WTC11 (cell line): Measurements from ENCODE around the gene KHK. TPM values are rescaled to one million over a fixed set of nuclear protein-coding genes. Genes with fewer than 3 reads are reported as not detected.

Experiments
- ATAC-seq: fragments of 200-7000 bp; cut with Tn5 transposase; 2 replicates; pipeline ENCODE4 v1.10.0; 2021; ENCODE audit warnings: mild to moderate bottlenecking, moderate library complexity
- CTCF ChIA-PET: fragments of 300-600 bp; sonication (Branson Sonifier 250); formaldehyde crosslinking; loops from one replicate; lab custom pipeline; 2021; ENCODE audit warnings: antibody characterized with exemption; lab: Charles Lee
- POLR2A ChIA-PET: fragments of 350-600 bp; sonication (Branson Sonifier 250); formaldehyde crosslinking; loops from one replicate; lab custom pipeline; 2021; ENCODE audit warnings: antibody characterized with exemption; lab: Charles Lee
- DNase-seq: peaks from one replicate; pipeline ENCODE4 v3.0.0; 2021; ENCODE audit warnings: low spot score
- H3K27ac Mint-ChIP-seq: 2 replicates; pipeline ENCODE4 v1.8.0; 2021; ENCODE audit warnings: mixed read lengths
- H3K27me3 Mint-ChIP-seq: 2 replicates; pipeline ENCODE4 v1.8.0; 2021; ENCODE audit warnings: low read depth, mild to moderate bottlenecking, moderate library complexity, mixed read lengths
- H3K36me3 Mint-ChIP-seq: 2 replicates; pipeline ENCODE4 v1.8.0; 2021; ENCODE audit warnings: mixed read lengths
- H3K4me1 Mint-ChIP-seq: 2 replicates; pipeline ENCODE4 v1.8.0; 2022; ENCODE audit warnings: mixed read lengths
- H3K4me3 Mint-ChIP-seq: 2 replicates; pipeline ENCODE4 v1.8.0; 2021; ENCODE audit warnings: mild to moderate bottlenecking, moderate library complexity, mixed read lengths
- H3K9me3 Mint-ChIP-seq: 2 replicates; pipeline ENCODE4 v1.8.0; 2021; ENCODE audit warnings: mixed read lengths
- CREM ChIP-seq: sonication (generic); formaldehyde crosslinking; IDR thresholded peaks from 2 replicates; pipeline ENCODE4 v1.8.1; 2022; ENCODE audit warnings: mild to moderate bottlenecking, missing genetic modification reagents, moderate library complexity
- ELF4 ChIP-seq: sonication (generic); formaldehyde crosslinking; IDR thresholded peaks from 2 replicates; pipeline ENCODE4 v1.8.1; 2022; ENCODE audit warnings: low read depth, mild to moderate bottlenecking, moderate library complexity, missing genetic modification reagents
- ETV6 ChIP-seq: sonication (generic); formaldehyde crosslinking; IDR thresholded peaks from 2 replicates; pipeline ENCODE4 v1.8.1; 2022; ENCODE audit warnings: mild to moderate bottlenecking, missing genetic modification reagents
- FOXP4 ChIP-seq: sonication (generic); formaldehyde crosslinking; IDR thresholded peaks from 2 replicates; pipeline ENCODE4 v1.8.0; 2022; ENCODE audit warnings: mild to moderate bottlenecking, missing genetic modification reagents
- IRF2 ChIP-seq: sonication (generic); formaldehyde crosslinking; IDR thresholded peaks from 2 replicates; pipeline ENCODE4 v1.8.0; 2022; ENCODE audit warnings: low read depth, missing genetic modification reagents, borderline replicate concordance
- SMAD3 ChIP-seq: sonication (generic); formaldehyde crosslinking; IDR thresholded peaks from 2 replicates; pipeline ENCODE4 v1.8.0; 2022; ENCODE audit warnings: missing genetic modification reagents, mild to moderate bottlenecking, borderline replicate concordance
- SMAD4 ChIP-seq: sonication (generic); formaldehyde crosslinking; IDR thresholded peaks from 2 replicates; pipeline ENCODE4 v1.8.0; 2022; ENCODE audit warnings: mild to moderate bottlenecking, missing genetic modification reagents
- SP1 ChIP-seq: sonication (generic); formaldehyde crosslinking; conservative IDR thresholded peaks from 2 replicates; pipeline ENCODE4 v1.8.1; 2022; ENCODE audit warnings: missing genetic modification reagents
- TEAD4 ChIP-seq: sonication (generic); formaldehyde crosslinking; IDR thresholded peaks from 2 replicates; pipeline ENCODE4 v1.8.0; 2022; ENCODE audit warnings: mild to moderate bottlenecking, missing genetic modification reagents
- ZNF138 ChIP-seq: sonication (generic); formaldehyde crosslinking; conservative IDR thresholded peaks from 2 replicates; pipeline ENCODE4 v1.8.1; 2022; ENCODE audit warnings: mild to moderate bottlenecking, moderate library complexity, missing genetic modification reagents
- ZNF416 ChIP-seq: fragments of 250-450 bp; sonication (Bioruptor Pico); IDR thresholded peaks from 2 replicates; pipeline ENCODE4 v1.9.0; 2021; ENCODE audit warnings: mild to moderate bottlenecking, inconsistent platforms
- ZNF671 ChIP-seq: fragments of 250-450 bp; sonication (Bioruptor Pico); IDR thresholded peaks from 2 replicates; pipeline ENCODE4 v1.8.0; 2021; ENCODE audit warnings: mild to moderate bottlenecking
- total RNA-seq: library from RNA; stranded (reverse); gene quantifications from 3 replicates; pipeline ENCODE4 v1.2.3, GENCODE V29; 2021
- TF ChIP-seq, protein P1 (sequence below): sonication (generic); formaldehyde crosslinking; IDR thresholded peaks from 2 replicates; pipeline ENCODE4 v1.8.1; 2022; ENCODE audit warnings: mild to moderate bottlenecking, moderate library complexity, missing genetic modification reagents
- TF ChIP-seq, protein P2 (sequence below): fragments of 250-450 bp; sonication (Bioruptor Pico); IDR thresholded peaks from 2 replicates; pipeline ENCODE4 v1.8.0; 2021; ENCODE audit warnings: mild to moderate bottlenecking
- TF ChIP-seq, protein P3 (sequence below): sonication (generic); formaldehyde crosslinking; IDR thresholded peaks from 2 replicates; pipeline ENCODE4 v1.8.0; 2022; ENCODE audit warnings: mild to moderate bottlenecking, missing genetic modification reagents
- TF ChIP-seq, protein P4 (sequence below): fragments of 250-450 bp; sonication (Bioruptor Pico); IDR thresholded peaks from 2 replicates; pipeline ENCODE4 v1.9.0; 2021; ENCODE audit warnings: mild to moderate bottlenecking

The KHK gene
- total RNA-seq, 1 experiment from 2014 or later: 17.4 TPM

GRCh38 chr2:27139310-27139709 lies 52.7 kb downstream of the KHK start, which contains the start of gene PRR30 (continued):
- TF ChIP-seq, protein P1, sequence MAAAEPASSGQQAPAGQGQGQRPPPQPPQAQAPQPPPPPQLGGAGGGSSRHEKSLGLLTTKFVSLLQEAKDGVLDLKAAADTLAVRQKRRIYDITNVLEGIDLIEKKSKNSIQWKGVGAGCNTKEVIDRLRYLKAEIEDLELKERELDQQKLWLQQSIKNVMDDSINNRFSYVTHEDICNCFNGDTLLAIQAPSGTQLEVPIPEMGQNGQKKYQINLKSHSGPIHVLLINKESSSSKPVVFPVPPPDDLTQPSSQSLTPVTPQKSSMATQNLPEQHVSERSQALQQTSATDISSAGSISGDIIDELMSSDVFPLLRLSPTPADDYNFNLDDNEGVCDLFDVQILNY (CRISPR knock-in tag): no peak

DNA sequence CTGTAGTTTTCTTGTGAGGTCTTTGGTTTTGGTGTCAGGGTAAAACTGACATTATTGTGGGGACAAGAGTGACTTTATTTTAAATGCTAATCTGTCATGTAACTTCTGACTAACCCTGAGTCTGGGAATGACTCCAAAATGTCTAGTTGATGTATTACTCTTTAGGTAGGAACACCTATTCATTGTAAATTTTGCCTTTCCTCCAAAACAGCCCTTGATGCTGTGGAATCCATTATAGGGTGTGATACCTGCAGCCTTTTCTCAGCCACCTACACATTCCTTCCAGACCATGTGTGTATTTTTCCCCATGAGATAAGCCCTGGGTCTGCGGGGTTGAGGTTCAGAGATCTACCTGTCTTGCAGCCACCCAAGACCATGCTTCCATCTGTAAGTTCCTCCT lies 56.7 kb downstream of the KHK start:
- Mint-ChIP-seq H3K27me3 (peaks cover 8% of the 10 kb centered on the region; the same call in 1 of the 2 replicates), H3K4me3 (no peak overlapping the region), H3K36me3 (no peaks in the 10 kb centered on the region), H3K9me3 (no peaks in the 10 kb centered on the region), H3K4me1 (no peaks in the 10 kb centered on the region), H3K27ac (no peak overlapping the region)
- POLR2A ChIA-PET: no interaction called here
- no peak for ATAC-seq
- DNase-seq: no peak
- TF ChIP-seq, protein P2, sequence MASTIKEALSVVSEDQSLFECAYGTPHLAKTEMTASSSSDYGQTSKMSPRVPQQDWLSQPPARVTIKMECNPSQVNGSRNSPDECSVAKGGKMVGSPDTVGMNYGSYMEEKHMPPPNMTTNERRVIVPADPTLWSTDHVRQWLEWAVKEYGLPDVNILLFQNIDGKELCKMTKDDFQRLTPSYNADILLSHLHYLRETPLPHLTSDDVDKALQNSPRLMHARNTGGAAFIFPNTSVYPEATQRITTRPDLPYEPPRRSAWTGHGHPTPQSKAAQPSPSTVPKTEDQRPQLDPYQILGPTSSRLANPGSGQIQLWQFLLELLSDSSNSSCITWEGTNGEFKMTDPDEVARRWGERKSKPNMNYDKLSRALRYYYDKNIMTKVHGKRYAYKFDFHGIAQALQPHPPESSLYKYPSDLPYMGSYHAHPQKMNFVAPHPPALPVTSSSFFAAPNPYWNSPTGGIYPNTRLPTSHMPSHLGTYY: no peak
- TF ChIP-seq ZNF138 (CRISPR knock-in tag) (no peak), SMAD4 (CRISPR knock-in tag) (no peak), ZNF416 (no peak), IRF2 (CRISPR knock-in tag) (no peak), SMAD3 (CRISPR knock-in tag) (no peak)
- CTCF ChIA-PET: no interaction called here

- H3K9me3 Mint-ChIP-seq: no peaks in the 10 kb centered on the region
- no peak for DNase-seq
- no peaks in the 10 kb centered on the region for H3K4me1 Mint-ChIP-seq
- ATAC-seq: no peak
- H3K27ac Mint-ChIP-seq: no peak overlapping the region
- no peak for TF ChIP-seq ZNF416
- no peak for TF ChIP-seq SP1
- TF ChIP-seq, protein P3, sequence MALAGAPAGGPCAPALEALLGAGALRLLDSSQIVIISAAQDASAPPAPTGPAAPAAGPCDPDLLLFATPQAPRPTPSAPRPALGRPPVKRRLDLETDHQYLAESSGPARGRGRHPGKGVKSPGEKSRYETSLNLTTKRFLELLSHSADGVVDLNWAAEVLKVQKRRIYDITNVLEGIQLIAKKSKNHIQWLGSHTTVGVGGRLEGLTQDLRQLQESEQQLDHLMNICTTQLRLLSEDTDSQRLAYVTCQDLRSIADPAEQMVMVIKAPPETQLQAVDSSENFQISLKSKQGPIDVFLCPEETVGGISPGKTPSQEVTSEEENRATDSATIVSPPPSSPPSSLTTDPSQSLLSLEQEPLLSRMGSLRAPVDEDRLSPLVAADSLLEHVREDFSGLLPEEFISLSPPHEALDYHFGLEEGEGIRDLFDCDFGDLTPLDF: no peak
- no peak for TF ChIP-seq ZNF671 (CRISPR knock-in tag)
- TF ChIP-seq ETV6 (CRISPR knock-in tag): no peak
- no peak for TF ChIP-seq FOXP4
- TF ChIP-seq, protein P4, sequence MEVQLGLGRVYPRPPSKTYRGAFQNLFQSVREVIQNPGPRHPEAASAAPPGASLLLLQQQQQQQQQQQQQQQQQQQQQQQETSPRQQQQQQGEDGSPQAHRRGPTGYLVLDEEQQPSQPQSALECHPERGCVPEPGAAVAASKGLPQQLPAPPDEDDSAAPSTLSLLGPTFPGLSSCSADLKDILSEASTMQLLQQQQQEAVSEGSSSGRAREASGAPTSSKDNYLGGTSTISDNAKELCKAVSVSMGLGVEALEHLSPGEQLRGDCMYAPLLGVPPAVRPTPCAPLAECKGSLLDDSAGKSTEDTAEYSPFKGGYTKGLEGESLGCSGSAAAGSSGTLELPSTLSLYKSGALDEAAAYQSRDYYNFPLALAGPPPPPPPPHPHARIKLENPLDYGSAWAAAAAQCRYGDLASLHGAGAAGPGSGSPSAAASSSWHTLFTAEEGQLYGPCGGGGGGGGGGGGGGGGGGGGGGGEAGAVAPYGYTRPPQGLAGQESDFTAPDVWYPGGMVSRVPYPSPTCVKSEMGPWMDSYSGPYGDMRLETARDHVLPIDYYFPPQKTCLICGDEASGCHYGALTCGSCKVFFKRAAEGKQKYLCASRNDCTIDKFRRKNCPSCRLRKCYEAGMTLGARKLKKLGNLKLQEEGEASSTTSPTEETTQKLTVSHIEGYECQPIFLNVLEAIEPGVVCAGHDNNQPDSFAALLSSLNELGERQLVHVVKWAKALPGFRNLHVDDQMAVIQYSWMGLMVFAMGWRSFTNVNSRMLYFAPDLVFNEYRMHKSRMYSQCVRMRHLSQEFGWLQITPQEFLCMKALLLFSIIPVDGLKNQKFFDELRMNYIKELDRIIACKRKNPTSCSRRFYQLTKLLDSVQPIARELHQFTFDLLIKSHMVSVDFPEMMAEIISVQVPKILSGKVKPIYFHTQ: no peak
- TF ChIP-seq CREM: no peak
- TF ChIP-seq TEAD4: no peak
- no peak for TF ChIP-seq ELF4 (CRISPR knock-in tag)
- TF ChIP-seq, all 79 proteins: peak for 0
- 0 out of 2 replicates have a peak, but pooled peaks cover 7% of the 10 kb centered on the region for H3K27me3 Mint-ChIP-seq
- H3K36me3 Mint-ChIP-seq: no peaks in the 10 kb centered on the region
- CTCF ChIA-PET: interaction anchor here (1.3 to 2.5 kb wide), 3 partner anchors 12 to 147 kb away, joined by 3 to 9 read pairs (median 7); partner anchors contain the start of gene PREB
- POLR2A ChIA-PET: no interaction called here
- H3K4me3 Mint-ChIP-seq: no peak overlapping the region
Observed at GRCh38 chr2:27145682-27146081, 59.1 kb downstream of the KHK start.
